H1 (cell line): Measurements from ENCODE around the gene ARFRP1. TPM values are rescaled to one million over a fixed set of nuclear protein-coding genes. Genes with fewer than 3 reads are reported as not detected.

ENCODE experiments used
- CTCF ChIA-PET: fragments of 300-600 bp; sonication (Branson Sonifier 250); formaldehyde crosslinking; loops from one replicate; lab custom pipeline; 2021; ENCODE audit not compliant: partially characterized antibody; lab: Charles Lee
- POLR2A ChIA-PET: fragments of 300-600 bp; sonication (Branson Sonifier 250); formaldehyde crosslinking; loops from one replicate; lab custom pipeline; 2021; ENCODE audit warnings: inconsistent platforms; ENCODE audit not compliant: partially characterized antibody; lab: Charles Lee
- DNase-seq, 2 experiments: peaks; one replicate each; pipeline versions ENCODE4 v3.0.0 to v3.0.0-alpha.2; 2010 to 2022; ENCODE audit warnings: low spot score in 2 of 2, low read depth in 1 of 2, mixed read lengths in 1 of 2
- FAIRE-seq: peaks from 2 replicates; lab custom pipeline; 2011; peaks lifted over from hg19 to GRCh38; lab: Jason Lieb, UNC
- H2AFZ ChIP-seq: 2 replicates; pipeline ENCODE4 v1.8.1; 2012; ENCODE audit warnings: low read length, inconsistent platforms
- H2AK5ac ChIP-seq: 2 replicates; pipeline ENCODE4 v1.6.1; 2013; ENCODE audit warnings: low read depth, low read length
- H2BK120ac ChIP-seq: replicated peaks from 2 replicates; pipeline ENCODE3; 2013; ENCODE audit warnings: low read depth, low read length, inconsistent platforms
- H2BK12ac ChIP-seq: 2 replicates; pipeline ENCODE4 v1.6.1; 2013; ENCODE audit warnings: low read depth, low read length
- H2BK15ac ChIP-seq: 2 replicates; pipeline ENCODE4 v1.6.1; 2013; ENCODE audit warnings: low read length
- H2BK20ac ChIP-seq: 2 replicates; pipeline ENCODE4 v1.6.1; 2013; ENCODE audit warnings: low read length
- H2BK5ac ChIP-seq: 2 replicates; pipeline ENCODE4 v1.6.1; 2013; ENCODE audit warnings: low read depth, low read length
- H3K14ac ChIP-seq: 2 replicates; pipeline ENCODE4 v1.6.1; 2013; ENCODE audit warnings: inconsistent platforms; ENCODE audit not compliant: insufficient read length
- H3K18ac ChIP-seq: 2 replicates; pipeline ENCODE4 v1.6.1; 2013; ENCODE audit warnings: low read length; ENCODE audit errors: extremely low read depth
- H3K23ac ChIP-seq: 2 replicates; pipeline ENCODE4 v1.6.1; 2013; ENCODE audit warnings: inconsistent platforms; ENCODE audit not compliant: insufficient read length
- H3K23me2 ChIP-seq: 2 replicates; pipeline ENCODE4 v1.6.1; 2013; ENCODE audit warnings: low read depth, low read length
- H3K27ac ChIP-seq: 2 replicates; pipeline ENCODE4 v1.6.1; 2011; ENCODE audit warnings: low read depth, low read length, inconsistent platforms
- H3K27me3 ChIP-seq, 4 experiments: replicated peaks in 1 of 4; 1 replicate in 1 of 4; 2 replicates in 3 of 4; pipeline versions ENCODE4 v1.6.1 to v1.8.1; 2011 to 2013; ENCODE audit warnings: low read length in 3 of 4, mild to moderate bottlenecking in 3 of 4, inconsistent platforms in 2 of 4, mixed read lengths in 2 of 4, moderate library complexity in 1 of 4; ENCODE audit not compliant: control insufficient read depth in 3 of 4, insufficient read depth in 3 of 4; ENCODE audit errors: extremely low read depth in 1 of 4
- H3K36me3 ChIP-seq, 4 experiments: 2 replicates each; pipeline versions ENCODE4 v1.6.1 to v1.8.1; 2011 to 2013; ENCODE audit warnings: mild to moderate bottlenecking in 4 of 4, low read length in 3 of 4, moderate library complexity in 2 of 4, control low read depth in 1 of 4, inconsistent platforms in 1 of 4; ENCODE audit not compliant: insufficient read depth in 4 of 4, control insufficient read depth in 2 of 4
- H3K4ac ChIP-seq: replicated peaks from 2 replicates; pipeline ENCODE3; 2013; ENCODE audit warnings: low read length, low read depth, mixed read lengths, inconsistent platforms; ENCODE audit not compliant: insufficient read length
- H3K4me1 ChIP-seq, 4 experiments: replicated peaks in 1 of 4; 1 replicate in 1 of 4; 2 replicates in 3 of 4; pipeline versions ENCODE4 v1.6.1 to v1.8.1; 2011 to 2013; ENCODE audit warnings: low read length in 3 of 4, inconsistent platforms in 2 of 4, mixed read lengths in 1 of 4; ENCODE audit not compliant: insufficient read depth in 4 of 4, control insufficient read depth in 3 of 4
- H3K4me2 ChIP-seq, 2 experiments: 2 replicates each; pipeline versions ENCODE4 v1.6.1 to v1.8.1; 2011 to 2013; ENCODE audit warnings: low read depth in 2 of 2, low read length in 2 of 2, control low read depth in 1 of 2, inconsistent platforms in 1 of 2, mild to moderate bottlenecking in 1 of 2; ENCODE audit not compliant: insufficient read depth in 1 of 2
- H3K4me3 ChIP-seq, 4 experiments: fragments of 200-600, 300-600 bp in 1 of 4; sonication (generic), shearing (Covaris generic), sonication (Bioruptor Twin) in 1 of 4; 2 replicates each; pipeline versions ENCODE4 v1.5.1 to v1.8.1; 2011 to 2016; ENCODE audit warnings: low read length in 4 of 4, low read depth in 3 of 4, control low read depth in 2 of 4, inconsistent platforms in 2 of 4, mild to moderate bottlenecking in 2 of 4, mixed read lengths in 1 of 4, moderate library complexity in 1 of 4; ENCODE audit not compliant: insufficient read depth in 2 of 4; ENCODE audit errors: extremely low read depth in 1 of 4
- H3K56ac ChIP-seq: replicated peaks from 2 replicates; pipeline ENCODE3; 2013; ENCODE audit warnings: low read depth, mild to moderate bottlenecking, mixed read lengths, low read length, inconsistent platforms; ENCODE audit not compliant: insufficient read length
- H3K79me1 ChIP-seq: 2 replicates; pipeline ENCODE4 v1.6.1; 2013; ENCODE audit warnings: low read depth, low read length, control low read depth
- H3K79me2 ChIP-seq, 2 experiments: 2 replicates each; pipeline versions ENCODE4 v1.6.1 to v1.8.1; 2012 to 2013; ENCODE audit warnings: low read length in 2 of 2, mild to moderate bottlenecking in 2 of 2, inconsistent platforms in 1 of 2; ENCODE audit not compliant: insufficient read depth in 2 of 2, control insufficient read depth in 1 of 2
- H3K9ac ChIP-seq, 4 experiments: replicated peaks in 1 of 4; 1 replicate in 1 of 4; 2 replicates in 3 of 4; pipeline versions ENCODE4 v1.6.1 to v1.8.1; 2011 to 2013; ENCODE audit warnings: low read depth in 3 of 4, low read length in 3 of 4, control low read depth in 2 of 4, mild to moderate bottlenecking in 2 of 4, moderate library complexity in 2 of 4, inconsistent platforms in 1 of 4; ENCODE audit errors: extremely low read depth in 1 of 4
- H3K9me3 ChIP-seq, 2 experiments: 2 replicates each; pipeline versions ENCODE4 v1.6.1 to v1.8.1; 2012 to 2013; ENCODE audit warnings: mild to moderate bottlenecking in 2 of 2, moderate library complexity in 2 of 2, control low read depth in 1 of 2, inconsistent platforms in 1 of 2, low read depth in 1 of 2, low read length in 1 of 2, mixed read lengths in 1 of 2; ENCODE audit not compliant: insufficient read depth in 2 of 2
- H4K20me1 ChIP-seq, 2 experiments: replicated peaks in 1 of 2; 2 replicates each; pipeline versions ENCODE3 to v1.8.1; 2011 to 2013; ENCODE audit warnings: inconsistent platforms in 2 of 2, low read length in 2 of 2, mild to moderate bottlenecking in 1 of 2; ENCODE audit not compliant: insufficient read depth in 2 of 2, control insufficient read depth in 1 of 2
- H4K5ac ChIP-seq: 2 replicates; pipeline ENCODE4 v1.6.1; 2013; ENCODE audit warnings: low read length, low read depth, mixed read lengths, inconsistent platforms; ENCODE audit not compliant: insufficient read length
- H4K8ac ChIP-seq: 2 replicates; pipeline ENCODE4 v1.8.0; 2013; ENCODE audit warnings: mild to moderate bottlenecking, moderate library complexity, low read length, inconsistent platforms; ENCODE audit not compliant: insufficient read depth; ENCODE audit errors: extremely low read depth
- H4K91ac ChIP-seq: replicated peaks from 2 replicates; pipeline ENCODE3; 2013; ENCODE audit warnings: low read length, mixed read lengths, inconsistent platforms; ENCODE audit not compliant: insufficient read length
- WGBS, 2 experiments: shearing (Covaris generic) in 1 of 2; methylation state at CpG; one replicate each; pipeline versions ENCODE4 v1.1.6 to v1.1.7; 2013 to 2015; ENCODE audit warnings: low lambda C conversion rate in 2 of 2, mixed read lengths in 2 of 2, inconsistent platforms in 1 of 2, low coverage in 1 of 2, missing lambda C conversion rate in 1 of 2; ENCODE audit not compliant: insufficient replicate concordance in 2 of 2, insufficient coverage in 1 of 2, insufficient read length in 1 of 2; ENCODE audit errors: extremely low coverage in 1 of 2, missing lambda C conversion rate in 1 of 2; 5-methylcytosine and 5-hydroxymethylcytosine counted together
- polyA plus RNA-seq, 7 experiments: library from polyadenylated mRNA; depleted of rRNA in 3 of 7; stranded (reverse) in 5 of 7; unstranded in 2 of 7; fragments of >200 nt in 5 of 7; fragments of 200-250 nt in 2 of 7; gene quantifications; 1 replicate in 5 of 7; 2 replicates in 1 of 7; 4 replicates in 1 of 7; pipeline versions ENCODE4 v1.2.1 to v1.2.3, GENCODE V29; 2011 to 2013; ENCODE audit warnings: missing spikeins in 2 of 7, mixed read lengths in 2 of 7
- total RNA-seq: library from RNA; stranded (reverse); fragmentation: NEBNext Ultra II Directional; extraction: Animal tissue kit (Norgen Biotek cat#: 25700); gene quantifications from 2 replicates; pipeline ENCODE4 v1.2.1, GENCODE V29; 2021

Gene ARFRP1
- total and polyA plus RNA-seq, 2 of the 8 experiments (the other 6 are each of a cell fraction or from before 2014, with no cell fraction given), result 12.9 to 22.9 TPM

DNA sequence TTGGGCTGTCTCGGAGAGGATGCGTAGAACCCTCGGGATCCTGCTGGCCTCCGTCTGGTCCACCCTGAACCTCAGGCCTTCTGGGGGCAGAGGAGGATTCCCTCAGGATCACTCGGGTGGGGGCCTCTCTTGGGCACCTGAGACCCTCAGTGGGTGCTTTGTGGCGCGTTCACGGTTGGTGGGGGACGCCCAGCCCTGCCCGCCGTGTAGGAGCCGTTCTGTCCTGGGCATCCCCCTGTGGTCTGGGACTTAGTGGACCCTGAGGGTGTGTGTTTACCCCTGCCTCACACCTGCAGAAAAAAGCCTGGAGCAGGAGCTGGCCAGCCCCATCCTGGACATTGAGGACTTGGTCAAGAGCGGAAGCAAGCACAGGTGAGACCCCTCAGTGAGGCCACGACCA, 42.1 kb downstream of the ARFRP1 start:
- no peak for DNase-seq
- POLR2A ChIA-PET, result interaction anchor here (1.0 kb wide), 1 partner anchor 33 kb away, joined by 5 read pairs; no protein-coding TSS in a partner anchor
- no peak overlapping the region for H3K4me2 ChIP-seq
- no peak for FAIRE-seq
- CTCF ChIA-PET, result interaction anchor here (0.7 to 1.5 kb wide), 5 partner anchors 9 to 170 kb away, joined by 3 to 5 read pairs (median 3); no protein-coding TSS in a partner anchor
- no peak overlapping the region for H3K27ac ChIP-seq
- peaks cover 2 to 31% (median 18%) of the 10 kb centered on the region in 4 experiments; a peak in 7 of 8 replicates for H3K36me3 ChIP-seq
- H3K23ac ChIP-seq, result no peak overlapping the region
- H3K9ac ChIP-seq, result no peak overlapping the region
- no peak overlapping the region for H2BK20ac ChIP-seq
- no peak overlapping the region for H2BK120ac ChIP-seq
- no peaks in the 10 kb centered on the region; the same call in 1 of the 2 replicates for H3K79me1 ChIP-seq
- no peak overlapping the region for H4K91ac ChIP-seq
- H2BK15ac ChIP-seq, result no peak overlapping the region
- H2BK5ac ChIP-seq, result no peak overlapping the region
- H3K14ac ChIP-seq, result no peak overlapping the region
- H4K5ac ChIP-seq, result no peak overlapping the region
- H3K9me3 ChIP-seq, result no peaks in the 10 kb centered on the region
- no peak overlapping the region for H3K4ac ChIP-seq
- H3K4me3 ChIP-seq, result no peak overlapping the region
- no peaks in the 10 kb centered on the region for H3K79me2 ChIP-seq
- H3K4me1 ChIP-seq, result no peaks in the 10 kb centered on the region
- no peak overlapping the region for H4K8ac ChIP-seq
- no peak overlapping the region for H3K18ac ChIP-seq
- H2BK12ac ChIP-seq, result no peak overlapping the region
- no peak overlapping the region for H2AK5ac ChIP-seq
- no peaks in the 10 kb centered on the region for H3K23me2 ChIP-seq
- 92% methylated on average over 14 of the region's 14 CpGs; no CpG with 5 or more reads in 1 of the 2 experiments for WGBS, 2 experiments
- no peak overlapping the region for H3K56ac ChIP-seq
- no peak overlapping the region for H2AFZ ChIP-seq
- H4K20me1 ChIP-seq, result peaks cover 2 to 10% of the 10 kb centered on the region in 2 experiments
- H3K27me3 ChIP-seq, result no peaks in the 10 kb centered on the region
